Smooth muscle cell of the coronary artery (primary cell): ENCODE data around the gene IL10RA. TPM values are rescaled to one million over a fixed set of nuclear protein-coding genes. Genes with fewer than 3 reads are reported as not detected.

Experiments used
- total RNA-seq: library from RNA; depleted of rRNA; stranded (reverse); fragments of >200 nt; gene quantifications from 2 replicates; pipeline ENCODE4 v1.2.3, GENCODE V29; 2014; ENCODE audit warnings: low replicate concordance

The IL10RA gene
- total RNA-seq, result 0.08 TPM in 1 of 2 replicates, not detected in the other

DNA sequence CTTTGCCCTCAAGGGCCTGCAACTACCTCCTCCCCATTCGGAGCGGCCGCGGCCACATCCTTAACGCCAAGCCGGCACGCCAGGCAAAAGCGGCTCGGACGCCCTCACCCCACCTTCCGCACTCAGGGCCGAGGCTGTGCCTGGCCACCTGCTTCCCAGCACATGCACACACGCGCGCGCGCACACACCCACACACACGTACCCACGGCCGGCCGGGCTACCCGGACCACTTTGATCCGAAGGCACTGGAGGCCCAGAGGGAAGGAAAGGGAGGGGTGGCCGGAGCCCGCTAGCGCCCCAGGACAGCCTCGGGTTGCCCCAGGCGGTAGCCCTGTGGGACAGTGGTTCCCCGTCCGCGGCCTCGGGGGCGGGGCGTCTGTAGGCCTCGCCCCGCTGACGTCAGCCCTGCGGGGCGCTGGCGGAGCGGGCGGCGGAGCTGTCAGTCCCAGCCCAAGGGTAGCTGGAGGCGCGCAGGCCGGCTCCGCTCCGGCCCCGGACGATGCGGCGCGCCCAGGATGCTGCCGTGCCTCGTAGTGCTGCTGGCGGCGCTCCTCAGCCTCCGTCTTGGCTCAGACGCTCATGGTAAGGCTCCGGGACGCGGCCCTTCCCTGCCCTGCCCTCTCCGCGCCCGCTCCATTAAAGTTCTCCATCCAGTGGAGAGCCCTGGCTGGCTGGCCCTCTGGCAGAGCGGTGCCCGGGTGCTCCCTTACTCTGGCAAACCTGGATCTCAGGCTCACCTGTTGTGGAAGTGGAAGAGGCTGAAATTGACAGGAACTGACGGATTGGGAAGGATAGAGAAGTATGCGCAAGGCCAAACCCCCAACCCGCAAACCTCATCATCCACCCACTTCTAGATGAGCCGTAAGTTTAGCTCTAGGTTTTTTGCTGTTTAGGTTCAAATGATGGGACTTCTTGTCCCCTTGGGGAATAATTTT lies at the start of gene IL10RA:
Gene IL10RA, plus strand, starts transcription at position 442 of the 935 bp plus-strand sequence. Its CDS starts 74 bp downstream, at position 516.

Other genes with a start within 250 kb of the IL10RA start
- gene DSCAML1, start 189.2 kb upstream of the IL10RA start, total RNA-seq, result not detected in 2 replicates
- not detected in 2 replicates for gene FXYD2, start 161.7 kb upstream of the IL10RA start, total RNA-seq
- not detected in 2 replicates for gene FXYD6, start 109.7 kb upstream of the IL10RA start, total RNA-seq
- not detected in 2 replicates for gene TMPRSS13, start 57.0 kb upstream of the IL10RA start, total RNA-seq
- not detected in 2 replicates for gene TMPRSS4, start 90.7 kb downstream of the IL10RA start, total RNA-seq
- gene SMIM35, start 100.6 kb downstream of the IL10RA start, total RNA-seq, result not detected in 2 replicates
- not detected in 2 replicates for gene SCN4B, start 166.4 kb downstream of the IL10RA start, total RNA-seq
- not detected in 2 replicates for gene SCN2B, start 190.2 kb downstream of the IL10RA start, total RNA-seq
- not detected in 2 replicates for gene JAML, start 238.6 kb downstream of the IL10RA start, total RNA-seq